SK-N-SH (cell line): Measurements from ENCODE around the gene USP25. TPM values are rescaled to one million over a fixed set of nuclear protein-coding genes. Genes with fewer than 3 reads are reported as not detected.

Experiments
- CTCF ChIA-PET: fragments of 300-600, 350-600 bp; formaldehyde crosslinking; extraction: SDS; loops from one replicate; lab custom pipeline; 2021; lab: Yijun Ruan, JAX
- POLR2A ChIA-PET: fragments of 350-600 bp; sonication (Branson Sonifier 250); formaldehyde crosslinking; extraction: SDS; loops from one replicate; lab custom pipeline; 2020; ENCODE audit warnings: antibody characterized with exemption, inconsistent platforms; lab: Yijun Ruan, JAX
- DNase-seq: peaks from one replicate; pipeline ENCODE4 v3.0.0; 2012
- H2AFZ ChIP-seq: fragments of 200-600 bp; sonication (generic); 2 replicates; pipeline ENCODE4 v1.8.1; 2016; ENCODE audit warnings: antibody characterized with exemption, mild to moderate bottlenecking, low read depth
- H3F3A ChIP-seq: fragments of 200-600 bp; sonication (generic); replicated peaks from 2 replicates; pipeline ENCODE3; 2016; ENCODE audit warnings: antibody characterized with exemption, mild to moderate bottlenecking; ENCODE audit not compliant: insufficient read depth
- H3K27ac ChIP-seq, 2 experiments: fragments of 200-500 bp in 1 of 2; fragments of 200-600 bp in 1 of 2; sonication (Bioruptor generic) in 1 of 2; sonication (generic), shearing (Covaris generic) in 1 of 2; 2 replicates each; pipeline versions ENCODE4 v1.5.1 to v1.6.1; 2014 to 2016; ENCODE audit warnings: low read depth in 2 of 2, inconsistent platforms in 1 of 2, low read length in 1 of 2, mild to moderate bottlenecking in 1 of 2, mixed read lengths in 1 of 2
- H3K27me3 ChIP-seq: fragments of 200-600 bp; sonication (generic), shearing (Covaris generic); 2 replicates; pipeline ENCODE4 v1.6.1; 2016; ENCODE audit warnings: mixed run types; ENCODE audit not compliant: insufficient read depth
- H3K36me3 ChIP-seq, 2 experiments: fragments of 200-500 bp in 1 of 2; fragments of 200-600 bp in 1 of 2; sonication (Bioruptor generic) in 1 of 2; sonication (generic) in 1 of 2; replicated peaks in 1 of 2; 2 replicates each; pipeline versions ENCODE3 to v1.5.1; 2014 to 2016; ENCODE audit warnings: low read length in 1 of 2, mild to moderate bottlenecking in 1 of 2; ENCODE audit not compliant: insufficient read depth in 2 of 2, control insufficient read depth in 1 of 2
- H3K4me1 ChIP-seq, 2 experiments: fragments of 200-500 bp in 1 of 2; fragments of 200-600 bp in 1 of 2; sonication (Bioruptor generic) in 1 of 2; sonication (generic), shearing (Covaris generic) in 1 of 2; 2 replicates each; pipeline versions ENCODE4 v1.5.1 to v1.6.1; 2014 to 2016; ENCODE audit warnings: low read depth in 1 of 2, low read length in 1 of 2, mixed run types in 1 of 2; ENCODE audit not compliant: insufficient read depth in 2 of 2, control insufficient read depth in 1 of 2
- H3K4me2 ChIP-seq: fragments of 200-600 bp; sonication (generic), shearing (Covaris generic); 2 replicates; pipeline ENCODE4 v1.6.1; 2017; ENCODE audit warnings: mixed run types
- H3K4me3 ChIP-seq, 2 experiments: fragments of 200-500 bp in 1 of 2; fragments of 200-600 bp in 1 of 2; sonication (Bioruptor generic) in 1 of 2; sonication (generic), shearing (Covaris generic) in 1 of 2; 2 replicates each; pipeline versions ENCODE4 v1.5.1 to v1.8.1; 2014 to 2016; ENCODE audit warnings: low read depth in 2 of 2, inconsistent platforms in 1 of 2, low read length in 1 of 2, mild to moderate bottlenecking in 1 of 2, mixed read lengths in 1 of 2, moderate library complexity in 1 of 2
- H3K79me2 ChIP-seq: fragments of 200-600 bp; sonication (generic); 2 replicates; pipeline ENCODE4 v1.8.1; 2017; ENCODE audit warnings: mild to moderate bottlenecking; ENCODE audit not compliant: insufficient read depth
- H3K9ac ChIP-seq: fragments of 200-600 bp; sonication (generic); 2 replicates; pipeline ENCODE4 v1.6.1; 2017; ENCODE audit warnings: mixed run types
- H3K9me2 ChIP-seq: fragments of 200-600 bp; sonication (generic); 2 replicates; pipeline ENCODE4 v1.6.1; 2017; ENCODE audit warnings: mixed run types
- H3K9me3 ChIP-seq: fragments of 200-600 bp; sonication (generic); 2 replicates; pipeline ENCODE4 v1.6.1; 2017; ENCODE audit warnings: mixed run types, mild to moderate bottlenecking, moderate library complexity
- H4K20me1 ChIP-seq: fragments of 200-600 bp; sonication (generic); 2 replicates; pipeline ENCODE4 v1.6.1; 2017; ENCODE audit warnings: mild to moderate bottlenecking, mixed run types; ENCODE audit not compliant: insufficient read depth
- CHD2 ChIP-seq: fragments of 150-350 bp; IDR thresholded peaks from 2 replicates; pipeline ENCODE4 v1.6.1; 2018; ENCODE audit warnings: low read length; ENCODE audit not compliant: partially characterized antibody
- ELF1 ChIP-seq: IDR thresholded peaks from 2 replicates; pipeline ENCODE4 v1.4.0; 2012
- FOXM1 ChIP-seq: IDR thresholded peaks from 2 replicates; pipeline ENCODE4 v1.4.0; 2012; ENCODE audit warnings: low read depth, mild to moderate bottlenecking
- GABPA ChIP-seq: IDR thresholded peaks from 2 replicates; pipeline ENCODE4 v1.4.0; 2012; ENCODE audit warnings: low read depth, mild to moderate bottlenecking
- GATA2 ChIP-seq: sonication (generic); formaldehyde crosslinking; IDR thresholded peaks from 2 replicates; pipeline ENCODE4 v1.5.0; 2020; ENCODE audit warnings: mild to moderate bottlenecking, missing genetic modification reagents
- IRF3 ChIP-seq: fragments of 150-350 bp; IDR thresholded peaks from 2 replicates; pipeline ENCODE4 v1.6.1; 2016; ENCODE audit warnings: mild to moderate bottlenecking, low read depth, low read length
- JUND ChIP-seq: IDR thresholded peaks from 2 replicates; pipeline ENCODE4 v1.4.0; 2012
- MEF2A ChIP-seq: IDR thresholded peaks from 2 replicates; pipeline ENCODE4 v1.4.0; 2012; ENCODE audit warnings: low read depth, borderline replicate concordance
- NFIC ChIP-seq: IDR thresholded peaks from 2 replicates; pipeline ENCODE4 v1.4.0; 2012; ENCODE audit warnings: borderline replicate concordance
- NRF1 ChIP-seq: IDR thresholded peaks from 2 replicates; pipeline ENCODE4 v1.6.1; 2012; ENCODE audit warnings: low read depth, mild to moderate bottlenecking, low read length
- RCOR1 ChIP-seq: fragments of 150-350 bp; IDR thresholded peaks from 2 replicates; pipeline ENCODE4 v1.6.1; 2017; ENCODE audit warnings: antibody characterized with exemption, low read length
- REST ChIP-seq: IDR thresholded peaks from 2 replicates; pipeline ENCODE4 v1.6.1; 2012; ENCODE audit warnings: mild to moderate bottlenecking, low read depth, low read length, moderate library complexity
- SIN3A ChIP-seq: IDR thresholded peaks from 2 replicates; pipeline ENCODE4 v1.6.1; 2012; ENCODE audit warnings: low read depth, mild to moderate bottlenecking, low read length, moderate library complexity, borderline replicate concordance
- TAF1 ChIP-seq: IDR thresholded peaks from 2 replicates; pipeline ENCODE4 v1.6.1; 2012; ENCODE audit warnings: low read depth, mild to moderate bottlenecking, low read length, moderate library complexity, borderline replicate concordance
- TCF12 ChIP-seq: IDR thresholded peaks from 2 replicates; pipeline ENCODE4 v1.4.0; 2012
- TEAD4 ChIP-seq: IDR thresholded peaks from 2 replicates; pipeline ENCODE4 v1.4.0; 2012; ENCODE audit warnings: mild to moderate bottlenecking, borderline replicate concordance; ENCODE audit not compliant: insufficient read depth
- WGBS: methylation state at CpG from one replicate; pipeline ENCODE4 v1.1.6; 2017; ENCODE audit warnings: low lambda C conversion rate; 5-methylcytosine and 5-hydroxymethylcytosine counted together
- polyA plus RNA-seq, 3 experiments: library from polyadenylated mRNA; depleted of rRNA; stranded (reverse); fragments of >200 nt; gene quantifications; 2 replicates each; pipeline ENCODE4 v1.2.3, GENCODE V29; 2012
- TF ChIP-seq, protein P1 (sequence below): fragments of 200-600 bp; sonication (generic); IDR thresholded peaks from 2 replicates; pipeline ENCODE4 v1.6.1; 2017; ENCODE audit warnings: antibody characterized with exemption, mild to moderate bottlenecking, moderate library complexity
- TF ChIP-seq, protein P2 (sequence below): IDR thresholded peaks from 2 replicates; pipeline ENCODE4; 2012
- TF ChIP-seq, protein P3 (sequence below): IDR thresholded peaks from 2 replicates; pipeline ENCODE4 v1.4.0; 2012; ENCODE audit warnings: low read depth

USP25 gene
- polyA plus RNA-seq, 1 of the 3 experiments (the other 2 are of a cell fraction) = 4.6 TPM

DNA sequence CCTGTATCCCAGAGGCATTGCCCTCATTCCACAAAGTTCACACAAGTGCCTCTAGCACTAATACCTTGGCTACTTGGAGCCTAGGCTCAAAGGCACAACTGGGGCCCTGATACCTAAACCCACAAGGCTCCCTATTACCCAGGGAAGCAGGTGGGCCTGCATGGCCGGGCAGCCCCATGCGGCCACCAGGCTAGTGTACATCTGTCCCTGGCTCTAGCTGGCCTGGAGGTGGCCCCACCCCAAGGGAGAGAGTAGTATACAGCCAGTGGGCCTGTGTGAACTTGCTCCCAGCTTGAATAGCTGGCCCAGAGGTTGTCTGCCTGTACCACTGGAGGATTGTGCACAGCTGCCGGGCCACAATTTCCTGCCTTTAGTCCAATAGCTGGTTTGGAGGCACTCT, 52.2 kb downstream of the USP25 start:
- 100% methylated on average over 3 of the region's 3 CpGs for WGBS
- H3K4me2 ChIP-seq = no peak overlapping the region
- CTCF ChIA-PET = no interaction called here

DNA sequence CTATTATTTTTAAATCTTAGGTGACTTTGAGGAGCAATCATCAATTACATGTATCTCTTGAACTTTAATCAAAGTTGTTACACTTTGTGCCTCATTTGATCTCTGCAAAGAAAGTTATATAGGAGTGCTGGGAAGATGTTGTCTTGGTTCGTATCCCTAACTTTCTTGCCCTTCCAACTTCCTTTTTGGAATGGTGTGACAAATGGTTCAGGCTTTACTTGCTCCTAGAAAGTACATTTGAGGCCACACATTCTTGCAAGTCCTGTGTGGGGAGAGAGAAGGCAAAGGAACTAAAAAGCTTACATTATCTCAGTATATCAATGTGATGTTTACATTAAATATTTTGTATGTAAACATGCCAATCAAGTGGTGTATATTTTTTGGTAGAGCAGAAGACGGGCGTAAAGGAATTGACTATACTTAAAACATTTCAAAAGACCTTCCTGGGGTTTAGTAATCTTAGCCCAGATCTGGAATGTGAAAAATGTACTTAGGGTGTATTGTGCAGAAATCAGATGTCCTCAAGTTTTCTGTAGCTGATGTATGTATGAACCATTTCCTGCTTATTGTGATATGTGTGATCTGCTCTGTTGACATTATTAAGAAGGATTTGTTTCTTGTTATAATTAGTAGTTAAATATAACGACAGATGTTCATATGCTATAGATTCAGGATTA, 59.2 kb downstream of the USP25 start:
- DNase-seq = no peak
- ChIA-PET CTCF (no interaction called here), POLR2A (no interaction called here)
- no peaks in the 10 kb centered on the region for H3K79me2 ChIP-seq
- no peaks in the 10 kb centered on the region for H3F3A ChIP-seq
- no peaks in the 10 kb centered on the region for H3K27me3 ChIP-seq
- H3K4me2 ChIP-seq = no peak overlapping the region
- no peak overlapping the region for H3K4me3 ChIP-seq
- no peaks in the 10 kb centered on the region for H3K9me2 ChIP-seq
- no peaks in the 10 kb centered on the region for H3K9me3 ChIP-seq
- peaks cover 0 to 10% of the 10 kb centered on the region in 2 experiments; a peak in 1 of 4 replicates for H3K4me1 ChIP-seq
- H4K20me1 ChIP-seq = no peaks in the 10 kb centered on the region
- H3K27ac ChIP-seq = peak overlapping the region; percentile 18 to 60; a peak in 2 of 4 replicates
- H3K9ac ChIP-seq = no peak overlapping the region
- no peak overlapping the region for H2AFZ ChIP-seq
- 57% methylated on average over 4 of the region's 4 CpGs for WGBS
- H3K36me3 ChIP-seq = peaks cover 0 to 9% of the 10 kb centered on the region in 2 experiments
- TF ChIP-seq, protein P1, sequence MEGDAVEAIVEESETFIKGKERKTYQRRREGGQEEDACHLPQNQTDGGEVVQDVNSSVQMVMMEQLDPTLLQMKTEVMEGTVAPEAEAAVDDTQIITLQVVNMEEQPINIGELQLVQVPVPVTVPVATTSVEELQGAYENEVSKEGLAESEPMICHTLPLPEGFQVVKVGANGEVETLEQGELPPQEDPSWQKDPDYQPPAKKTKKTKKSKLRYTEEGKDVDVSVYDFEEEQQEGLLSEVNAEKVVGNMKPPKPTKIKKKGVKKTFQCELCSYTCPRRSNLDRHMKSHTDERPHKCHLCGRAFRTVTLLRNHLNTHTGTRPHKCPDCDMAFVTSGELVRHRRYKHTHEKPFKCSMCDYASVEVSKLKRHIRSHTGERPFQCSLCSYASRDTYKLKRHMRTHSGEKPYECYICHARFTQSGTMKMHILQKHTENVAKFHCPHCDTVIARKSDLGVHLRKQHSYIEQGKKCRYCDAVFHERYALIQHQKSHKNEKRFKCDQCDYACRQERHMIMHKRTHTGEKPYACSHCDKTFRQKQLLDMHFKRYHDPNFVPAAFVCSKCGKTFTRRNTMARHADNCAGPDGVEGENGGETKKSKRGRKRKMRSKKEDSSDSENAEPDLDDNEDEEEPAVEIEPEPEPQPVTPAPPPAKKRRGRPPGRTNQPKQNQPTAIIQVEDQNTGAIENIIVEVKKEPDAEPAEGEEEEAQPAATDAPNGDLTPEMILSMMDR = no peak
- TF ChIP-seq TCF12 (peak; percentile 39), NRF1 (no peak), GABPA (no peak), ELF1 (no peak), TEAD4 (peak; percentile 49; the same call in 1 of the 2 replicates), GATA2 (CRISPR knock-in tag) (no peak), REST (no peak), RCOR1 (no peak)
- TF ChIP-seq, protein P2, sequence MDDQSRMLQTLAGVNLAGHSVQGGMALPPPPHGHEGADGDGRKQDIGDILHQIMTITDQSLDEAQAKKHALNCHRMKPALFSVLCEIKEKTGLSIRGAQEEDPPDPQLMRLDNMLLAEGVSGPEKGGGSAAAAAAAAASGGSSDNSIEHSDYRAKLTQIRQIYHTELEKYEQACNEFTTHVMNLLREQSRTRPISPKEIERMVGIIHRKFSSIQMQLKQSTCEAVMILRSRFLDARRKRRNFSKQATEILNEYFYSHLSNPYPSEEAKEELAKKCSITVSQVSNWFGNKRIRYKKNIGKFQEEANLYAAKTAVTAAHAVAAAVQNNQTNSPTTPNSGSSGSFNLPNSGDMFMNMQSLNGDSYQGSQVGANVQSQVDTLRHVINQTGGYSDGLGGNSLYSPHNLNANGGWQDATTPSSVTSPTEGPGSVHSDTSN = peak; percentile 35; the same call in 1 of the 2 replicates

More for the DNA sequence above, 52.2 kb downstream of the USP25 start:
- no peaks in the 10 kb centered on the region for H3K9me2 ChIP-seq
- H3K36me3 ChIP-seq = peaks cover 4 to 8% of the 10 kb centered on the region in 2 experiments
- no peak for DNase-seq
- POLR2A ChIA-PET = no interaction called here
- no peaks in the 10 kb centered on the region for H3K79me2 ChIP-seq
- no peak overlapping the region for H3K4me3 ChIP-seq
- H3K27ac ChIP-seq = no peak overlapping the region
- no peaks in the 10 kb centered on the region for H3K9me3 ChIP-seq
- H4K20me1 ChIP-seq = no peaks in the 10 kb centered on the region
- H2AFZ ChIP-seq = no peak overlapping the region
- H3F3A ChIP-seq = no peaks in the 10 kb centered on the region
- no peaks in the 10 kb centered on the region; a peak in 1 of 4 replicates for H3K4me1 ChIP-seq
- TF ChIP-seq, protein P3, sequence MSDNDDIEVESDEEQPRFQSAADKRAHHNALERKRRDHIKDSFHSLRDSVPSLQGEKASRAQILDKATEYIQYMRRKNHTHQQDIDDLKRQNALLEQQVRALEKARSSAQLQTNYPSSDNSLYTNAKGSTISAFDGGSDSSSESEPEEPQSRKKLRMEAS = no peak
- TF ChIP-seq NFIC (no peak), JUND (no peak), TAF1 (no peak), MEF2A (no peak), GABPA (no peak), CHD2 (no peak), SIN3A (no peak), TCF12 (no peak), IRF3 (no peak), FOXM1 (no peak)
- TF ChIP-seq, protein P2 = no peak
- TF ChIP-seq, all 33 proteins: peak for 0
- H3K9ac ChIP-seq = no peak overlapping the region
- no peaks in the 10 kb centered on the region for H3K27me3 ChIP-seq
